ENCODE measurements around the gene SLC52A3.

- TF ChIP-seq EZH2phosphoT487 (IDR thresholded peaks at IDR 0.05; ENCODE audit: insufficient read depth, low read depth) (no peak), EZH2 (IDR thresholded peaks at IDR 0.05; ENCODE audit: insufficient read depth, poor library complexity, severe bottlenecking) (no peak)
Measured at GRCh38 chr20:772806-773205, 4.5 kb upstream of the SLC52A3 start.
